Omental fat pad (tissue), 4 donors: ENCODE results near the gene TTLL3. TPM values are rescaled to one million over a fixed set of nuclear protein-coding genes. Genes with fewer than 3 reads are reported as not detected.
A peak's percentile ranks its signal among the peaks of the same experiment; 100 is the strongest.
"Not testable (repeated sequence)": the region's sequence is repeated elsewhere in the genome, so short reads cannot be mapped to it uniquely, and the experiment has no call there.

Experiments used
- ATAC-seq: fragments of 150-250 bp; one replicate; pipeline ENCODE4 v1.9.1; 2016; ENCODE audit warnings: mild to moderate bottlenecking, moderate library complexity; ENCODE audit not compliant: low FRiP score
- DNase-seq: peaks from one replicate; pipeline ENCODE4 v3.0.0-alpha.2; 2019; ENCODE audit warnings: low spot score
- total RNA-seq, 4 donors: library from RNA; depleted of rRNA; stranded (reverse); fragments of >200 nt; gene quantifications; one replicate each; pipeline ENCODE4 v1.1.0, GENCODE V29; 2016
- TF ChIP-seq, protein P1 (sequence below), 3 donors: fragments of 450-650 bp; IDR thresholded peaks; one replicate each; pipeline ENCODE4 v1.5.1; 2016 to 2017; ENCODE audit warnings: antibody characterized with exemption in 3 of 3, mild to moderate bottlenecking in 3 of 3, moderate library complexity in 2 of 3

Gene TTLL3
- total RNA-seq, 4 donors from 2014 or later, result 40.4 to 91.1 (median 54.7) TPM

DNA sequence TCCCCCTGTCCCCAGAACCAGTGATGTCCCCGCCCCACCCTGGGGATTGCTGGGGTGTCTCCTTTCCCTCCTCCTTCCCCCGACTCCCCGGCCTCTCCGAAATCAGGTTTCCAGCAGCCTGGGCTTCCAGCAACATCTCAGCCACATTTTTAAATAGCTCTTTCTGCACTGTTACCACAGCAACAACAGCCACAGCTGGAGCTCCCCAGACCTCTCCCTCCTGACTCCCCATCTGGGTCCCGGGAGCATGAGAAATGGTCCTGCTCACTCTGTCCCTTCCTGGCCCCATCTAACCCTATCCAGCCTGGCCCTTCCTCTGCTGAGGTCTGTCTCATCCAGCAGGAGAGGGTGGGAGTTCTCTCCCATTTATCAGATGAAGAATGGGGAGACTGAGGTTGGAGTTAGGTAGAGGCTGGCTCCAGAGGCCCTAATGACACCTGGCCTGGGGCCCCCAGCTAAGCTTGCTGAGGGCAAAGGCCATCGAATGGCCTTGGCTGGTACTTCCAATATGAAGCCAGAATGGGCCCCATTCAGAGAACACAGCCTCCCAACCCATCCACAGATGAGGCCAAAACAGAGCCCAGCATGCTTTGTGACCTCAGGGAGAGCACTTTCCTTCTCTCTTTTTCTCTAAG is 41.8 kb upstream of the TTLL3 start:
- DNase-seq (no peak), ATAC-seq (no peak)
- TF ChIP-seq, protein P1, sequence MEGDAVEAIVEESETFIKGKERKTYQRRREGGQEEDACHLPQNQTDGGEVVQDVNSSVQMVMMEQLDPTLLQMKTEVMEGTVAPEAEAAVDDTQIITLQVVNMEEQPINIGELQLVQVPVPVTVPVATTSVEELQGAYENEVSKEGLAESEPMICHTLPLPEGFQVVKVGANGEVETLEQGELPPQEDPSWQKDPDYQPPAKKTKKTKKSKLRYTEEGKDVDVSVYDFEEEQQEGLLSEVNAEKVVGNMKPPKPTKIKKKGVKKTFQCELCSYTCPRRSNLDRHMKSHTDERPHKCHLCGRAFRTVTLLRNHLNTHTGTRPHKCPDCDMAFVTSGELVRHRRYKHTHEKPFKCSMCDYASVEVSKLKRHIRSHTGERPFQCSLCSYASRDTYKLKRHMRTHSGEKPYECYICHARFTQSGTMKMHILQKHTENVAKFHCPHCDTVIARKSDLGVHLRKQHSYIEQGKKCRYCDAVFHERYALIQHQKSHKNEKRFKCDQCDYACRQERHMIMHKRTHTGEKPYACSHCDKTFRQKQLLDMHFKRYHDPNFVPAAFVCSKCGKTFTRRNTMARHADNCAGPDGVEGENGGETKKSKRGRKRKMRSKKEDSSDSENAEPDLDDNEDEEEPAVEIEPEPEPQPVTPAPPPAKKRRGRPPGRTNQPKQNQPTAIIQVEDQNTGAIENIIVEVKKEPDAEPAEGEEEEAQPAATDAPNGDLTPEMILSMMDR (IDR thresholded peaks at IDR 0.05), result no peak

DNA sequence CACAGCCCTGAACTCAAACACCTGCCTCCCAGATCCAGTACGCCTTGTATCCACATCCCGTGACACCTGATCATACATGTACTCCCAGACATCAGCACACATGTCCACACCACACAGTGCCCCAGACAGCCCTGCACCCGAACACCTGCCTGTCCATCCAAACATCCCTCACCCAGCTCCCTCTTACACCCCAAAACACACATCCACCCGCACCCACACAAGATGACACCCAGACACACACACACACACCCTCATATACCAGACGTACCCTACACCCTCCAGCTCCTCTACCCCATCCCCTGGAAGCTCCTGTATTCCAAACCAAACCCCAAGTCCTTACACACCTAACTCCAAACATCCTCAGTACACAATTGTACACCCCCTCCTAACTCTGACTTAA is 41.0 kb upstream of the TTLL3 start:
- ATAC-seq (peak; percentile 2), DNase-seq (no peak)
- TF ChIP-seq, protein P1 (IDR thresholded peaks at IDR 0.05), result no peak

DNA sequence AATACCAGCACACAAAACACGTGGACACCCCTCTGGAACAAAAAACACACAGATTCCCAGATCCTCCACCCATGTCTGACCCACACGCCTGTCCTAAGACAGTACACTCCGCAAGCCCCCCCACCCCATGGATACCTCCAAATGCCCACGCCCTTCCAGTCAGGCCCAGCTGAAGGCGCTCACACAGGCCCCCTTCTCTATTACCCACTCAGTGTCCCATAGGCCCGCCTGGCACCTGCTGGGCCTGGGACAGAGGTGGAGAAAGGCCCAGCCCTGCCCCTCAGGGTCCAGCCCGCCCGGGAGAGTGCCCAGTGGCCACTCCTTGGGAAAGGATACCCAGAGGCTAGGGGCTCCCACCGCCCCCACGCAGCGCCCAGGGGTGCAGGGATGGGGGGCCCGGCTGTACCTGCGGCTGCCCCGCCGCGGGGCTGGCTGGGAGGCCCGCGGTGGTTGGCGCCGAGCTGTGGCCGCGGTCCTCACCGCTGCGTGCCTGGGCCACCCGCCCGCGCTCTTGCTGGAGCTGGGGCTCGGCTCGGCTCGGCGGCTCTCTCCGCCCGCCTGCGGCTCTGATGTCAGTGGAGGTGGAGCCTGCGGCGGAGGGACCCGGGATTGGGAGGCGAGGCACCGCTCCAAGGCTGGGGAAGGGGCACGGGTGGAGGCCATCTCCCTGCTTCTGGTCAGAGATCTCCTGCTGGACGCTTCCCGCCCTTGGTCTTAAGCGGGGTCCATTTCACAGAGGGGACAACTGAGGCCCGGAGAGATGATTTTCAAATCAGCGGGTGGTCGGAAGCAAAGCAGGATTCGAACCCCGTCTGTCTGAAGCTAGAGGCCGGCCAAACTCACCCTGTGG is 40.4 kb upstream of the TTLL3 start, which contains the start of gene CAMK1:
TSS of gene CAMK1 (minus strand) at position 522 of the 850 bp plus-strand sequence. CDS start 2,198 bp downstream, outside the sequence.
- ATAC-seq, result peak; percentile 92
- DNase-seq, result peak; percentile 57
- TF ChIP-seq, protein P1 (IDR thresholded peaks at IDR 0.05), result no peak

DNA sequence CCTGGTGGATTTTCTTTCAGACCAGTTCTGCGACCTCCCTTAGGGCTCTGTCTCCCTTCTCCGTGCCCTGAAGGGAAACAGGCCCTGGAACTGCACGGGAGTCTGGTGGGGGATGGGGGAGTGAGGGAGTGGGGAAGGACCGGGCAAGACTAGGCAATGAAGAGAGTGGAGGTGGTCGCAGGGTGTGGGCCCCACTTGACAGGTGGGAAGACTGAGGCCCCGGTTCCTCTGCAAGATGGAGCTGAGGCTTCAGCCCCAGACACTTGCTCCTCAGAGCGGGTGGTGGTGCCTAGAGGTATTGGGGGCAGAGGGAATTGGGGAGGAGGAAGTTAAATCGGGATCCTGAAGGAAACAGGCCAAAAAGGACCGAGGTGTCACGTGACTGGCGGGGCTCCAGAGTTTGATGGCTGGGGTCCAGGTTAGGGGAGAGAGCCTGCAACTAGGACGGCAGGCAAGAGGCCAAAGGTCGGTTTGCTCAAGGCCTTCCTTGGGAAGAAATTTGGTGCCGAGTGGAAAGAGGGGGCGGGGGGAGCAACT is 39.7 kb upstream of the TTLL3 start:
- ATAC-seq (peak; percentile 50), DNase-seq (peak; percentile 83)
- TF ChIP-seq, protein P1 (IDR thresholded peaks at IDR 0.05), result no peak

DNA sequence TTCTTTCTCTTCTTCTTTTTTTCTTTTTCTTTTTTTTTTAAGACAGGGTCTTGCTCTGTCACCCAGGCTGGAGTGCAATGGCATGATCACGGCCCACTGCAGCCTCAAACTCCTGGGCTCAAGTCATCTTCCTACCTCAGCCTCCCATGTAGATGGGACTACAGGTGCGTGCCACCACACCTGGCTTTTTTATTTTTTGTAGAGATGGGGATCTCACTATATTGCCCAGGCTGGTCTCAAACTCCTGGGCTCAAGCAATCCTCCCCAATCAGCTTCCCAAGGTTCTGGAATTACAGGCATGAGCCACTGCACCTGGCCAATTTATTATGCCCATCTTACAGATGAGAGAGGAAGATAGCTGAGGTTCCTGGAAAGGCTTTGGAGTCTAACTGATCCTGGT is 39.1 kb upstream of the TTLL3 start:
- ATAC-seq, DNase-seq: not testable (repeated sequence)

DNA sequence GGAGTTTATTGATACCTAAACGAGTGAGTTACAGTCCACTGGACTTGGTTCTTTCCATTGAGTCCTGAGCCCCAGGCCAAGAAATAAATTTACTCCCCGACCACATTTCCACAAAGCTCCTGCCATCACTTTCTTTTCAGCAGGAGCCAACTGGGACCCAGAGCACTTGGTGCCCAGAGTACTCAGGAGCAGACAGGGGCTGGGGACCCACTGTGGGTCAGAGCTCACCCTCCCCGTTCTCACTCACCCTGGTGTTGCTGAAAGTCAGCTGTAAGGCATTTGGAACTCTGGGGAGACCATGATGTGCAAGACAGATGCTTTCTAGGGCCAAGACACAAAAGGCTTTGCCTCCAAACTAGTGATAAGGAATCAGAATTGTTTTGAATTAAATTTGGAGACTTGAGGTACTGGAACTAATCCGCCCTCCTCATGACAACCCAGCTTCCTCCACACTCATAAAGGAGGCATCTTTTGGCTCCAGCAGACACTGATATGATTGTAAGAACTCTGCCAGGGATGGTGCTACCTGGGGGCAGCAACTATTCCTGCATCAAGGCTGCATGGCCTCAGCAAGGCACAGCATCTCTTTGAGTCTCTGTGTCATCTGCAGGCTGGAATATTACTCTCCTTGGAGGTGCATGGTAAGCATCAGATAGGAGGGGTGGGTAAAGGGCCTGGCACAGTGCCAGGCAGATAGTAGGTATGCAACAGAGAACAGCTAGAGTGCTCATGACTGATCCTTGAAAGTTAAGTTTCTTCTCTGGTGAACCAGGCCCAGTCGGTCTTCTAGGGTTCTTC is 33.0 kb upstream of the TTLL3 start:
- DNase-seq, result no peak
- no peak for ATAC-seq
- TF ChIP-seq, protein P1 (IDR thresholded peaks at IDR 0.05), result no peak

DNA sequence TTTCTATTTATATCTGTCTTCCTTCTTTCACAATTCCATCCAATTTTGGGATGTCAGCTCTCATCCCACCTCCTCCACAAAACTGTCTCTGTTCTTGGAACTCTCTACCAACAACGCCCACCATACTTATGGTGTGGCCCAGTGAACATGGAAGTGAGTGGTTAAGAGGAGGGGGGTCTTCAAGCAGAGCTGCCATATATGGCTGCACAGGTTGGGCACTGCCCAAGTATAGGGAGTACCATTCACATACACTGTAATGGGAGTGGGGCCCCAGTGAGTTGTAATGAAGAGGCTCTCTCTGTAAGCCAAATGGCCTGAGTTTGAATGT is 32.4 kb upstream of the TTLL3 start:
- DNase-seq (no peak), ATAC-seq (no peak)
- TF ChIP-seq, protein P1 (IDR thresholded peaks at IDR 0.05), result no peak
